GM19467 (cell line): ENCODE measurements around the gene CEACAM5.

Source experiments
- ATAC-seq: cut with Tn5 transposase; IDR thresholded peaks from one replicate; pipeline ENCODE4 v1.9.1; 2021; ENCODE audit warnings: mild to moderate bottlenecking, moderate library complexity; ENCODE audit not compliant: unreplicated experiment

CEACAM5 gene

DNA sequence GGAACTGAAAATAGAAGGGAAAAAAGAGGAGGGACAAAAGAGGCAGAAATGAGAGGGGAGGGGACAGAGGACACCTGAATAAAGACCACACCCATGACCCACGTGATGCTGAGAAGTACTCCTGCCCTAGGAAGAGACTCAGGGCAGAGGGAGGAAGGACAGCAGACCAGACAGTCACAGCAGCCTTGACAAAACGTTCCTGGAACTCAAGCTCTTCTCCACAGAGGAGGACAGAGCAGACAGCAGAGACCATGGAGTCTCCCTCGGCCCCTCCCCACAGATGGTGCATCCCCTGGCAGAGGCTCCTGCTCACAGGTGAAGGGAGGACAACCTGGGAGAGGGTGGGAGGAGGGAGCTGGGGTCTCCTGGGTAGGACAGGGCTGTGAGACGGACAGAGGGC is at the start of gene CEACAM5:
Gene CEACAM5 (plus strand): TSS at position 146 of the 400 bp plus-strand sequence. CDS start 106 bp downstream, at position 252.
- no peak for ATAC-seq

DNA sequence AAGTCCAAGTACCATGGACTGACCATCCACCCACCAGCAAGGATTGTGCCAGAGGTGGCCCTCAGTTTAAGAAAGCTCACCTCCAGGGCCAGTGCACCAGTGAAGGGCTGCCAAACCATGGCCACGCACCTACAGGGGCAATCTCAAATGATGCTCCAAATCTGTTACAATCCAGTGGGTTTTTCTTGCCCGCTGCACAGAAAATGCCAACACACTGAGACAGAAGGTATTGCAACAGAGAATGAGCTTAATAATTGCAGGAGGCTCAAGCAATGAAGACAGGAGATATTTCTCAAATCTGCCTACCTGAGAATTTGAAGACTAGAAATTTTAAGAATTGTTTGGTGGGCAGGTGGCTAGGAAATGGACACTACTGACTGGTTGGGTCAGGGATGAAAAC is 42.4 kb upstream of the CEACAM5 start:
- ATAC-seq = no peak

DNA sequence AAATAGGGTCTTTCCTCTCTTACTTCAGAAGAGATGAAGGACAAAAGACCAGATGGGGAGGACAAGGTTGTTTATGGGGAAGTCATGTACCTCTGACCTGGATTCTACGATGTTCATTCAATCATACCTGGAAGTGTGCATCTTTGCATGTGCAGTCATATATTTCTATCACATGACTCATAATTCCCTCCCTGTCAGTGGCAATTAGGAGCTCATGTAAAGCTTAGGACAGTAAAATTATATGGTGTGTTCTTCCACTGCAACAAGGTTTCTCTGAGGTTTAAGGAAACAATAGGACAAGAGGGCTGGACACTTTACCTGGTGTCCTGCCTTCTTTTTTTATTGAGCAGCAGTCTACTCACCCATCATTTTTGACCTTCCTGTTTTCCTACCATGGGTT is 40.1 kb upstream of the CEACAM5 start:
- ATAC-seq = no peak

DNA sequence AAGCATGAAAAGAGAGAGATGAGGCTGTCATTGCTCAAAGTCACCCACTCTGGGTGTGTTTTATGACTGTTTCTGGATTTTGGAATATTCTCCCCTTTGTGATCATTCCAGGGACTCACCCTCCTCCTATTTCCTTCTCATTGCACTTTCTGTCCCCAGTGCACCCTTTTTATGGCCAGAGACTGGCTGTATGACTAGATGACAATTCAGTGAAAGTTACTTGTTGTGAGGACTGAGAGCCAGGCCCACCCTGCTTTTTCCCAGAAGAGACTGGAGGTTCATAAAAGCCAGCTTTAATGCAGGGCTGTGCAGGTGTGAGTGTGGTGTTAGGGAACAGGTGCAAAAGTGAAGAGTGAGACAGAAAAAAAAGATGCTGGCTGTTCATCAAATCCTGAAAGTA is 37.7 kb upstream of the CEACAM5 start:
- ATAC-seq = no peak

DNA sequence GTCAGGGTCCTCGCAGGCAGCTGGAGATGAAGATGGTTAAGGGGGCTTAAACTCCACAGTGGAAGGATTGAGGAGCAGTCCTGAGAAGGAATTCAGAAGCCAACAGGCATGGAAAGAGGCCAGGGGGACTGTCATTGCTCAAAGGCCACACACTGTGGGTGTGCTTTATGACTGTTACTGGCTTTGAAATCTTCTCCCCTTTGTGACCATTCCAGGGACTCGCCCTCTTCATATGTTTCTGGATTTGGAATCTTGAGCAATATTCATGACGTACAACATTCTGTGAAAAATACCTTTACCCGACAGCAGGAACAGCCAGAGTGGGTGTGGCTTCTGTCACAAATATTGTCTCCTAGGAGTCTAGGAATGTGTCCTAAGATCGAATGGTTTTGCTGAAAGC is 36.9 kb upstream of the CEACAM5 start:
- ATAC-seq = no peak

DNA sequence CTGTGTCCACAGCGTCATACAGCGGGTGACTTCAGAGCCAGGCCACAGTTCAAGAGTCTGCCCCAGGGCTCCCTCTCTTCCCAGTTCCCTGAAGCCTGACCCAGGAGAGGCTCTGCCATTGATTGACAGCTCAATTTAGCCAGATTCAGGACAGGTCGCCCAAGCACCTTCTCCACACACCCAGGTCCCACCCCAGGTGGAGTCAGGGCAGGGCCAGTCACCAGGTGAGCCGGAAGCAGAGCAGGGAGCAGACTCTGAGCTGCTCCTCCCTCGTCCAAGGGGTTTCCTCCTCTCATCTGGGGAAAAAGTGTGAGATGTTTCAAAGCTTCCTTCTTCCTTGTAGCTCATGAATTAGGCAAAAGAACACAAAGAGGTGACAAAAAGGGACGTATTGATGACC is 26.0 kb upstream of the CEACAM5 start:
- ATAC-seq = no peak

DNA sequence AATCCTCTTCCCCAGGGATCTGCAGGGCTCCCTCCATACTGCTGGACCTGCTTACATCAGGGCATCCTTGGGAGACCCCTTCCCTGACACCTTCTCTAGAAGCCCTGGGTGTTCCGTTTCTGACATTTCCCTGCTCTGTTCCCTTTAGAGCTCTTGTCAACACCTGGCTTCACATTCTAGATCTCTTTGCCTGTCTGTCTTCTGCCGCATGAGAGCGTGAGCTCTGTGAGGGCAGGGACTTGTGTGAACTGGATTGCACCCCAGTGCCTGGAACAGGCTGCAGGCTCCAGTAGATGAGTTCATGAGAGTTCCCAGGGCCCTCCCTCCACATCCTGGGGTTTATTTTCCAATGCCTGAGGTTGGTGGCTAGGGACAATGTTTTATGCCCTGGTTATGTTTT is 21.0 kb upstream of the CEACAM5 start:
- no peak for ATAC-seq

DNA sequence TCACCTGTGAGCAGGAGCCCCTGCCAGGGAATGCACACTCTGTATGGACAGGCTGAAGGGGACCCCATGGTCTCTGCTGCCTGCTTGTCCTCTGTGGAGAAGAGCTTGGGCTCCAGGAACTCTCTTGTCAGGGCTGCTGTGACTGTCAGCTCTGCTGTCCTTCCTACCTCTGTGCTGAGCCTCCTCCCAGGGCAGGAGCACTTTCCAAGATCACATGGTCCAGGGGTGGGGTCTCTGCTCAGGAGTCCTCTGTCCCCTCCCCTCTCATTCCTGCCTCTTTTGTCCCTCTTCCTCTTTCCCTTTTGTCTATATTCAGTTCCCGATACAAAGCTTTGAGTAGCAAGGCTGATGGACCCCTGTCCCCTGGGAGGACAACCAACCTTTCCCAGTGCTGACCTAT is 20.3 kb upstream of the CEACAM5 start, which contains the start of gene CEACAM7:
Gene CEACAM7 (minus strand): TSS at position 173 of the 400 bp plus-strand sequence. CDS start 105 bp downstream, at position 68.
- no peak for ATAC-seq

DNA sequence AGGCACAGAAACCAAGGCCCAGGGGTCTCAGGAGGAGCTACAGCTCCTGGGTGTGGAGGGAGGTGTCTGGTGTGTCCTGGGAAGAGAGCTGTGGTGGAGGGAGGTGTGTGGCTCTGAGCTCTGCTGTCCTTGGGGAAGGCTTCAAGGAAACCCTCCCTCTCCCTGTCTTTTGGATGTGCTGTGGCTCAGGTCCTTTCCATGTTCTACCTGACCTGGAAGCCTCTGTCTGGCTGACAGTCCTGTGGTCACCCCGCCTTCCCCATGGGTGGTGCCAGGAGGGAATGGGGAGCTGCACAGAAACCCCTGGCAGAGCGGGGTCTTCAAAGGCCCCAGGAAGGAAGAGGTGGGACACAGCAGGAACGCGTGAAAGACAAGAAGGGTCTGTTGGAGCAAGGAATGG is 19.7 kb upstream of the CEACAM5 start:
- ATAC-seq = no peak

DNA sequence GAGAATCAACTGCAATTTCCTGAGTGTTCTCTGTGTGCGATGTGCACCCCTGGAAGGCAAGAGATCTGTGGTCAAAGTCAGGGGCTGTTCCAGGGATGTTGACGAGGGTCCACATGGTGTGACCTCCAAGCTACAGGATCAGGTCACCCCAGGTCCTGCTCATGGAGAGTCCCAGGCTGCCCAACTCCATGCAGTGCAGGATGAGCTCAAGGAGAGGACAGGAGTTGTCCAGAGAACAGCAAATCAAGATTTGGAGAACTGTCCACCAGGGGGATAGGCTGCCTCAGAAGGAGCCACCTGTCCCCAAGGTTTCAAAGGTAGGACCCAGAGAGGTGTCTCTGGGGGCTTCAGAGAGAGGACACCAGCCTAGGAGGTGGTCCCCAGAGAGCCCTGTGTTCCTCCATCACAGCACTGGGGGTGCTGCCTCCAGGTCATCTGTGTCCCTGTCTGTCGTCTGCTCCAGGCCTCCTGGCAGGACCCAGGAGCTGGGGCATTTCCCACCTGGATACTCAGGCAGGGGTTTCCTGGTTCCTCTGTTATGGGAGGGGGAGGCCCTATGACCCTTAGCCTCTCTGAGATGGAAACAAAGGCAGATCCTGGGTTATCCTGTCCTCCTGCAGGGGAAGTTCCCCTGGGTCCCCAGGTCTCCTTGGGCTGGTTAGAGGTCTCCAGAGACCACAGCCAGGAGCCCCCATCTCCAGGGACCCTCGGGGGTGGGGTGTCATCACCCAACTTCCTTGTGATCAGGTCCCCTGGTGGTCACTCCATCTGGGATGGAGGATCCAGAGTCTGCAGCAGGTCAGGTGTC is 18.2 kb upstream of the CEACAM5 start:
- no peak for ATAC-seq

DNA sequence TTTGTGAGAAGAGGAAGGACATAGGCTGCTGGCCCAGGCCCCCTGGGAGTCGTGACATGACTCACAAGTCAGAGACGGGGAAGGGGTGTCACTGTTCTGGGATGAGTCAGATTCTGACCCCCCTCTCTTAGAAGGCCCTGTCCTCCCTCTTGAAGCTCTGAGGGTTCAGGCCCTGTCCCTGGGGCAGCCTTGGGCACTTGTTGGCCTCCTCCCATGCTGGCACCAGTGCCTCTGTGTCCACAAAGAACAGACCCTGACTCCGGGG is 17.7 kb upstream of the CEACAM5 start:
- ATAC-seq = no peak

DNA sequence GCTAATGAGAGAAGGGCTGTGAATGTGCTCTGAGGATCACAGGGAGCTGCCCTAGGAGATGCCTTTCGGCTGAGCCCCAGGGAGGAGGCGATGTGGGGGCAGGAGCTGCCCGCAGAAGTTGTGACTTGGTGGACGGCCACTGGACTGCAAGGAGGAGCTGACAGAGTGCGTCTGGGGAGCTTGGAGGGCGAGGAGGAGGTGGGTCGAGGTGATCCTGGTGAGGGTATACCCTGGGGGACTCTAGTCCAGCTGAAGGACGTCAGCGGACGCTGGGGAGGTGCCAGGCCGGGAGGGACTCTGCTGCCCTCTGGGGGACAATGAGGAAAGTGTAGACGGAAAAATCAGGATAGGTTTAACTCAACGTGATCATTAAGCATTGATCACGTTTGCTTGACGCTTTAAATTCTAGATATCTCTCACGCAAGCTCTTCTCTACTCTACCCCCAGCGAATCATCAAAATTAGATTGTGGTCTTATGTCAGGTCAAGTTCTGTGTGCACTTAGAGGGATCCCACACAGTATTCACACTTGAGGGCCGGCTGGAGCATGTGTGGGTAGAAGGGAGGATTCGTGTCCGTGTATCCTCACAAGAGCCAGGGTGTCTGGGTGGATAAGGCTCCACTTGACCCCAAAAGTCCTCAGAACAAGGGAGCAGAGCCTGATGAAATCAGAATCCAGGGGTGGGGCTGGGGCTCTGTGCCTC is 17.0 kb upstream of the CEACAM5 start:
- ATAC-seq = no peak

DNA sequence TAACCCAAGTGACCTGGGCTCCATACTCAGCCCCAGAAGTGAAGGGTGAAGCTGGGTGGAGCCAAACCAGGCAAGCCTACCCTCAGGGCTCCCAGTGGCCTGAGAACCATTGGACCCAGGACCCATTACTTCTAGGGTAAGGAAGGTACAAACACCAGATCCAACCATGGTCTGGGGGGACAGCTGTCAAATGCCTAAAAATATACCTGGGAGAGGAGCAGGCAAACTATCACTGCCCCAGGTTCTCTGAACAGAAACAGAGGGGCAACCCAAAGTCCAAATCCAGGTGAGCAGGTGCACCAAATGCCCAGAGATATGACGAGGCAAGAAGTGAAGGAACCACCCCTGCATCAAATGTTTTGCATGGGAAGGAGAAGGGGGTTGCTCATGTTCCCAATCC is 14.2 kb upstream of the CEACAM5 start:
- ATAC-seq = no peak

DNA sequence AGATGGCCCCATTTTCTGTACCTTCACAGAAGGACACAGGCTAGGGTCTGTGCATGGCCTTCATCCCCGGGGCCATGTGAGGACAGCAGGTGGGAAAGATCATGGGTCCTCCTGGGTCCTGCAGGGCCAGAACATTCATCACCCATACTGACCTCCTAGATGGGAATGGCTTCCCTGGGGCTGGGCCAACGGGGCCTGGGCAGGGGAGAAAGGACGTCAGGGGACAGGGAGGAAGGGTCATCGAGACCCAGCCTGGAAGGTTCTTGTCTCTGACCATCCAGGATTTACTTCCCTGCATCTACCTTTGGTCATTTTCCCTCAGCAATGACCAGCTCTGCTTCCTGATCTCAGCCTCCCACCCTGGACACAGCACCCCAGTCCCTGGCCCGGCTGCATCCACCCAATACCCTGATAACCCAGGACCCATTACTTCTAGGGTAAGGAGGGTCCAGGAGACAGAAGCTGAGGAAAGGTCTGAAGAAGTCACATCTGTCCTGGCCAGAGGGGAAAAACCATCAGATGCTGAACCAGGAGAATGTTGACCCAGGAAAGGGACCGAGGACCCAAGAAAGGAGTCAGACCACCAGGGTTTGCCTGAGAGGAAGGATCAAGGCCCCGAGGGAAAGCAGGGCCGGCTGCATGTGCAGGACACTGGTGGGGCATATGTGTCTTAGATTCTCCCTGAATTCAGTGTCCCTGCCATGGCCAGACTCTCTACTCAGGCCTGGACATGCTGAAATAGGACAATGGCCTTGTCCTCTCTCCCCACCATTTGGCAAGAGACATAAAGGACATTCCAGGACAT is 13.4 kb upstream of the CEACAM5 start:
- no peak for ATAC-seq

DNA sequence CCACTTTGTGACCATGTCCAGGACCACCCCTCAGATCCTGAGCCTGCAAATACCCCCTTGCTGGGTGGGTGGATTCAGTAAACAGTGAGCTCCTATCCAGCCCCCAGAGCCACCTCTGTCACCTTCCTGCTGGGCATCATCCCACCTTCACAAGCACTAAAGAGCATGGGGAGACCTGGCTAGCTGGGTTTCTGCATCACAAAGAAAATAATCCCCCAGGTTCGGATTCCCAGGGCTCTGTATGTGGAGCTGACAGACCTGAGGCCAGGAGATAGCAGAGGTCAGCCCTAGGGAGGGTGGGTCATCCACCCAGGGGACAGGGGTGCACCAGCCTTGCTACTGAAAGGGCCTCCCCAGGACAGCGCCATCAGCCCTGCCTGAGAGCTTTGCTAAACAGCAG is 12.7 kb upstream of the CEACAM5 start:
- no peak for ATAC-seq

DNA sequence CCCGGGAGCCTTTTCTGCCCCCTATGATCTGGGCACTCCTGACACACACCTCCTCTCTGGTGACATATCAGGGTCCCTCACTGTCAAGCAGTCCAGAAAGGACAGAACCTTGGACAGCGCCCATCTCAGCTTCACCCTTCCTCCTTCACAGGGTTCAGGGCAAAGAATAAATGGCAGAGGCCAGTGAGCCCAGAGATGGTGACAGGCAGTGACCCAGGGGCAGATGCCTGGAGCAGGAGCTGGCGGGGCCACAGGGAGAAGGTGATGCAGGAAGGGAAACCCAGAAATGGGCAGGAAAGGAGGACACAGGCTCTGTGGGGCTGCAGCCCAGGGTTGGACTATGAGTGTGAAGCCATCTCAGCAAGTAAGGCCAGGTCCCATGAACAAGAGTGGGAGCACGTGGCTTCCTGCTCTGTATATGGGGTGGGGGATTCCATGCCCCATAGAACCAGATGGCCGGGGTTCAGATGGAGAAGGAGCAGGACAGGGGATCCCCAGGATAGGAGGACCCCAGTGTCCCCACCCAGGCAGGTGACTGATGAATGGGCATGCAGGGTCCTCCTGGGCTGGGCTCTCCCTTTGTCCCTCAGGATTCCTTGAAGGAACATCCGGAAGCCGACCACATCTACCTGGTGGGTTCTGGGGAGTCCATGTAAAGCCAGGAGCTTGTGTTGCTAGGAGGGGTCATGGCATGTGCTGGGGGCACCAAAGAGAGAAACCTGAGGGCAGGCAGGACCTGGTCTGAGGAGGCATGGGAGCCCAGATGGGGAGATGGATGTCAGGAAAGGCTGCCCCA is 11.8 kb upstream of the CEACAM5 start:
- no peak for ATAC-seq

DNA sequence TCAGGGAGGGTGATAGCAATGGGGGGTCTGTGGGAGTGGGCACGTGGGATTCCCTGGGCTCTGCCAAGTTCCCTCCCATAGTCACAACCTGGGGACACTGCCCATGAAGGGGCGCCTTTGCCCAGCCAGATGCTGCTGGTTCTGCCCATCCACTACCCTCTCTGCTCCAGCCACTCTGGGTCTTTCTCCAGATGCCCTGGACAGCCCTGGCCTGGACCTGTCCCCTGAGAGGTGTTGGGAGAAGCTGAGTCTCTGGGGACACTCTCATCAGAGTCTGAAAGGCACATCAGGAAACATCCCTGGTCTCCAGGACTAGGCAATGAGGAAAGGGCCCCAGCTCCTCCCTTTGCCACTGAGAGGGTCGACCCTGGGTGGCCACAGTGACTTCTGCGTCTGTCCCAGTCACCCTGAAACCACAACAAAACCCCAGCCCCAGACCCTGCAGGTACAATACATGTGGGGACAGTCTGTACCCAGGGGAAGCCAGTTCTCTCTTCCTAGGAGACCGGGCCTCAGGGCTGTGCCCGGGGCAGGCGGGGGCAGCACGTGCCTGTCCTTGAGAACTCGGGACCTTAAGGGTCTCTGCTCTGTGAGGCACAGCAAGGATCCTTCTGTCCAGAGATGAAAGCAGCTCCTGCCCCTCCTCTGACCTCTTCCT is 11.1 kb upstream of the CEACAM5 start:
- no peak for ATAC-seq

DNA sequence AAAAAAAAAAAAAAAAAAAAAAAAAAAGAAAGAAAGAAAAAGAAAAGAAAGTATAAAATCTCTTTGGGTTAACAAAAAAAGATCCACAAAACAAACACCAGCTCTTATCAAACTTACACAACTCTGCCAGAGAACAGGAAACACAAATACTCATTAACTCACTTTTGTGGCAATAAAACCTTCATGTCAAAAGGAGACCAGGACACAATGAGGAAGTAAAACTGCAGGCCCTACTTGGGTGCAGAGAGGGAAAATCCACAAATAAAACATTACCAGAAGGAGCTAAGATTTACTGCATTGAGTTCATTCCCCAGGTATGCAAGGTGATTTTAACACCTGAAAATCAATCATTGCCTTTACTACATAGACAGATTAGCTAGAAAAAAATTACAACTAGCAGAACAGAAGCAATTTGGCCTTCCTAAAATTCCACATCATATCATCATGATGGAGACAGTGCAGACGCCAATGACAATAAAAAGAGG is 9.6 kb upstream of the CEACAM5 start:
- ATAC-seq = no peak

DNA sequence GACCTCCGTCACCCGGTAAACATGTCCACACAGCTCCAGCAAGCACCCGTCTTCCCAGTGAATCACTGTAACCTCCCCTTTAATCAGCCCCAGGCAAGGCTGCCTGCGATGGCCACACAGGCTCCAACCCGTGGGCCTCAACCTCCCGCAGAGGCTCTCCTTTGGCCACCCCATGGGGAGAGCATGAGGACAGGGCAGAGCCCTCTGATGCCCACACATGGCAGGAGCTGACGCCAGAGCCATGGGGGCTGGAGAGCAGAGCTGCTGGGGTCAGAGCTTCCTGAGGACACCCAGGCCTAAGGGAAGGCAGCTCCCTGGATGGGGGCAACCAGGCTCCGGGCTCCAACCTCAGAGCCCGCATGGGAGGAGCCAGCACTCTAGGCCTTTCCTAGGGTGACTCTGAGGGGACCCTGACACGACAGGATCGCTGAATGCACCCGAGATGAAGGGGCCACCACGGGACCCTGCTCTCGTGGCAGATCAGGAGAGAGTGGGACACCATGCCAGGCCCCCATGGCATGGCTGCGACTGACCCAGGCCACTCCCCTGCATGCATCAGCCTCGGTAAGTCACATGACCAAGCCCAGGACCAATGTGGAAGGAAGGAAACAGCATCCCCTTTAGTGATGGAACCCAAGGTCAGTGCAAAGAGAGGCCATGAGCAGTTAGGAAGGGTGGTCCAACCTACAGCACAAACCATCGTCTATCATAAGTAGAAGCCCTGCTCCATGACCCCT is 9.0 kb upstream of the CEACAM5 start:
- no peak for ATAC-seq

DNA sequence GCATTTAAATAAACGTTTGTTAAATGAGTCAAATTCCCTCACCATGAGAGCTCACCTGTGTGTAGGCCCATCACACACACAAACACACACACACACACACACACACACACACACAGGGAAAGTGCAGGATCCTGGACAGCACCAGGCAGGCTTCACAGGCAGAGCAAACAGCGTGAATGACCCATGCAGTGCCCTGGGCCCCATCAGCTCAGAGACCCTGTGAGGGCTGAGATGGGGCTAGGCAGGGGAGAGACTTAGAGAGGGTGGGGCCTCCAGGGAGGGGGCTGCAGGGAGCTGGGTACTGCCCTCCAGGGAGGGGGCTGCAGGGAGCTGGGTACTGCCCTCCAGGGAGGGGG is 8.5 kb upstream of the CEACAM5 start:
- ATAC-seq = no peak
